Kidney glomerular epithelial cell (primary cell): ENCODE measurements around the gene CCL7.
A peak's percentile ranks its signal among the peaks of the same experiment; 100 is the strongest.
"Not testable (repeated sequence)": the region's sequence is repeated elsewhere in the genome, so short reads cannot be mapped to it uniquely, and the experiment has no call there.

Experiments used
- DNase-seq: peaks from one replicate; lab custom pipeline; 2025; lab: John Stamatoyannopoulos, UW

CCL7 gene

GRCh38 chr17:34269969-34270368 lies at the start of gene CCL7:
Gene CCL7 (plus strand): TSS chr17:34270221. CDS start chr17:34270291, 70 bp downstream.
- DNase-seq = peak; percentile 66

DNA sequence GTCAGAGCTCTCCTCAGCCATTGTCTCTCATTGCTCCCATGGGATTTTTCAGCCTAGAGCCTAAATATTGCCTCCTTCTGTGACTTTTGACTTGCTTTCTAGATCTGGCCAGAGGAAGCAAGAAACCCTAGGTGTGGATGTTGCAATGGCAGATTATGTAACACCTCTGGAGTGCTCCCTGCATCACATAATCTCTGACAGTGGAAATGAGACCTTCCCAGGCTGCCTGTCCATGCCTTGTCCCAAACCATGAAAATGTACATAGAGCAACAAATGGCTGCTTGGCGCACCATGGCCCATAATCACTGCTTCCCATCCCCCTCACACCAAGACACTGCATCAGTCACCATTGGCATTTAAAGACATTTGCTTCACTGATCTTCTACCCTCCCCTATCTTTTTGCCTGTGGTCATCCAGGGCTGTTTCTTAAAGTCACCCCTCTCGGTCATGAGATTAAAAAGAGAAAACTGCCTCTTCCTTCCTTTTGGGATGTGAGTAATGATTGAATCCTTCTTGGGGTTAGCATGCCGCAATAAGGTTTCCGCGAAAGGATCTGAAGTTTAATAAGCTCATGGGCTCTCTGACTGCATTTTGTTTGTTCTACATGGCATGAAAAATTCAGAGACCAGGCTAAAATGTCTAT lies 49.1 kb upstream of the CCL7 start:
- DNase-seq = no peak

GRCh38 chr17:34221411-34221810 lies 48.6 kb upstream of the CCL7 start:
- no peak for DNase-seq

GRCh38 chr17:34222722-34223497 lies 47.1 kb upstream of the CCL7 start:
- no peak for DNase-seq

DNA sequence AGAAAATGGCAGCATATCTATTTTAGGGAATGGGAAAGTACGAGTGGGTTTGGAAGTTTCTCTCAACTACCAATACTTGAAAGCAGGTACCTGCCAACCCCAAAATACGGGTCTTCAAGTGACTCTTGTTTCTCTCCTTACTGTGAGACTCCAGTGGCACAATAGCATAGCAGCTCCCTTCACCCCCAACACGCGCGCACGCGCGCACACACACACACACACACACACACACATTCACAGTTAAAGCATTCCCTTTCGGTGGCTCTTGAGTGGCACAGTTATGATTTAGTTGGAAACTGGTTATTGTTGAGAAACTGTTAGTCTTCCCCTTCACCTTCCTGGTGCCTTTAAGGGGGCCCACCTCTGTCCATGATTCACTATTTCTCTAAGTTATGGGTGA lies 45.0 kb upstream of the CCL7 start:
- no peak for DNase-seq

DNA sequence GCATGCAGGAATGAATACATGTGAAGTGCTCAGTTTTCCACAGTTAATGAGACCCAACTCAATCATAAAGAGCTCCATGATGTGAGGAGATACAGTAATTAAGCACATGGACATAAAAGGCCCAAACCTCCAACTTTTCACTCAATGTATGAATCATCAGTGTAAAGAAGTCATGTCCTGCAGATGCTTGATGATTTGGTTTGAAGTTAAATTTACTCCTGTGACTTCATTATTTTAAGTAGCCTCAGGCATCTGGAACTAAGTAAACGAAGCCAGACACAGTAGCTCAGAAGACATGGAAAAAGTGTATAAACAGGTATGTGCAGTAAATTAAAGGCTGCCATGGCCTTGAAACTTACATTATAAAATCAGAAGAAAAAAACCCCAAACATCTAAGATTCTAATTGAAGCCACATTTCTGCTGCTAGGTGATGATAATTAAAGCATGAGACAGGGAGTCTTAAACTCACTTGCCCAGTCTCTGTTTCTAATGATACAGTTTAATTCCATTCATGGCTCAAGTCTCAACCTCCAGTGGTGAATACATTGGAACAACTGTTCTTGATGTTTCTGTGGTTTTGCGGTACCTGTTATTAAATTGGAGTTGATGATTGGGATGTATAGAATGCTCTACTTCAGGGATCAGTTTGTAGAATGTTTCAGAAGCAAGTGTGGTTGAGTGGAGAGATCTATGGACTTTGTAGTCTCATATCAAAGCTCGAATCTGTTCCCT lies 43.8 kb upstream of the CCL7 start:
- peak; percentile 10 for DNase-seq

DNA sequence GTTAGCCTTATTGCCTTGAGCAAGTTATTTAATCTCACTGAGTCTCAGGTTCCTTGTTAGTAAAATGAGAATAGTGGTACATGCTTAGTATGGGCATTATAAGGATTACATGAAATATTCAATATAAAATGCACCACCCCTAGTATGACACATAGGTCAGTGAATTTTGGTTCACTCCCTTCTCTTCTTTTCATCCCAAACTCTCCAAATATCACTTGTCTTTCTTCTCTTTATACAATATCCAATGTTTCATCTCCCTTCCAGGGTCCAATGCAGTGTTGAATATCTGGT lies 43.3 kb upstream of the CCL7 start:
- DNase-seq = no peak

DNA sequence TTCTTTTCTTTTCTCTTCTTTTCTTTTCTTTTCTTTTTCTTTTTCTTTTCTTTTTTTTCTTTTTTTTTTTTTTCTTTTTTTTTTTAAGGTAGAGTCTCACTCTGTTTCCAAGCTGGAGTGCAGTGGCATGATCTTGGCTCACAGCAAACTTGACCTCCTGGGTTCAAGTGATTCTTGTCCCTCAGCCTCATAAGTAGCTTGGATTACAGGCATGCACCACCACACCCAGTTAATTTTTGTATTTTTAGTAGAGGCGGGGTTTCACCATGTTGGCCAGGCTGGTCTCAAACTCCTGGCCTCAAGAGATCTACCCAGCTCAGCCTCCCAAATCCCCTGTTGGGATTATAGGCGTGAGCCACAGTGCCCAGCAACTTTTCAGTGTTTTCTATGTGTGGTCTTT lies 42.7 kb upstream of the CCL7 start:
- not testable (repeated sequence) for DNase-seq

DNA sequence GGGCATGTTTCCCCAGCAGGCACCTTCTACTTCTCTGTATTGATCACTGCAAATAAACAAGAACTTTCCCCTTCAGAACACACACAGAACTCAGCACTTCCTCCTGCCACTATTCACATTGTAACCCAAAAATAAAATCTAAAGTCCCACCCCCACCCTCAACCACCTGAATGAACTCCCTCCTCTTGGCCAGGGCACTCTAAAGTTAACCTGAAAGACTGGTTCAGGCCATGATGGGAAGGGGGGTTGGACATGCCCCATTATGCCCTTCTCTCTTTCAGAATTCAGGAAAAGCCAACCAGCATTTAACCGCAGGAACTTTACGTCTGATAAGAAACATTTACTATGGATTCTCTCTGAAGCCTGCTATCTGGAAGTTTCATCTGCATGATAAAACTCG lies 42.3 kb upstream of the CCL7 start:
- no peak for DNase-seq

GRCh38 chr17:34228781-34229180 lies 41.2 kb upstream of the CCL7 start:
- no peak for DNase-seq

GRCh38 chr17:34230342-34230741 lies 39.7 kb upstream of the CCL7 start:
- no peak for DNase-seq

DNA sequence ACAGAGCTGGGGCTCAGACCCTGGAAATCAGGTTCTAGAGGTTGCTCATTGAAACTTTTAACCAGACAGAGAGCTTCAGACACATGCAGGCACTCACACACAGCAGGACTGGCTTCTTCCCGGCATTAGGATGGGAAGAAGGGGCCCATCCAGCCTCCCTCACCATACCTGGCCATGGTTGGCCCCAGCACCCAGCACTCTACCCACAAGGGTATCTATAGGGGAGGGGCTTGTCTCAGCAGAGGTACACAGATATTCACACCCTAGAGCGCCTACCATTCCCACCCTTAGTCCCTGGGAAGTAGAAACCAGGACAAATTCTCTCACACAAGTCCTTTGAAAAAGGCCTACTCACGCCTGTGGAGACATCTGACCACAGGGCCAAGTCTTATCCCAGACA lies 35.4 kb upstream of the CCL7 start:
- DNase-seq = no peak

GRCh38 chr17:34235389-34236028 lies 34.5 kb upstream of the CCL7 start:
- DNase-seq = peak; percentile 8

- DNase-seq = no peak
Observed at GRCh38 chr17:34236281-34236892, 33.6 kb upstream of the CCL7 start.

- DNase-seq = no peak
Observed at GRCh38 chr17:34237458-34237857, 32.6 kb upstream of the CCL7 start.

DNA sequence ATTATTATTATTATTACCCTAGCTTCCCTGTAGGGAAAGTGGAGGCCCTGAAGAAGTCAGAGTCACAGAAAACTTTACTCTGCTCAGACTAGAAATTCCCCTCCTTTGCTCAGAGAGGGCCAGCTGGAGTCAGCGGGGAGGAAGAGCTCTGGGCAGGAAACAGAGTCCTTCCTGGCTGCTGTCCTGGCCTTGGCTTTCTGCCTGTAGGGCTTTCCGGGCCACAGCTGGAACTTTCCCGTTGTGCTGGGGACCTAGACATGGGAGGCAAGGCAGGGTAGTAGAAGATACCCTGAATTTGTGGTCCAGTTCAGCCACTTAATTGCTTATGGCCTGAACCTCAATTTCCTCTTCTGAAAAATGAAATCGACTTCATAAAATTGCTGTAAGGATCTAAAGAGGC lies 29.0 kb upstream of the CCL7 start:
- DNase-seq = no peak

DNA sequence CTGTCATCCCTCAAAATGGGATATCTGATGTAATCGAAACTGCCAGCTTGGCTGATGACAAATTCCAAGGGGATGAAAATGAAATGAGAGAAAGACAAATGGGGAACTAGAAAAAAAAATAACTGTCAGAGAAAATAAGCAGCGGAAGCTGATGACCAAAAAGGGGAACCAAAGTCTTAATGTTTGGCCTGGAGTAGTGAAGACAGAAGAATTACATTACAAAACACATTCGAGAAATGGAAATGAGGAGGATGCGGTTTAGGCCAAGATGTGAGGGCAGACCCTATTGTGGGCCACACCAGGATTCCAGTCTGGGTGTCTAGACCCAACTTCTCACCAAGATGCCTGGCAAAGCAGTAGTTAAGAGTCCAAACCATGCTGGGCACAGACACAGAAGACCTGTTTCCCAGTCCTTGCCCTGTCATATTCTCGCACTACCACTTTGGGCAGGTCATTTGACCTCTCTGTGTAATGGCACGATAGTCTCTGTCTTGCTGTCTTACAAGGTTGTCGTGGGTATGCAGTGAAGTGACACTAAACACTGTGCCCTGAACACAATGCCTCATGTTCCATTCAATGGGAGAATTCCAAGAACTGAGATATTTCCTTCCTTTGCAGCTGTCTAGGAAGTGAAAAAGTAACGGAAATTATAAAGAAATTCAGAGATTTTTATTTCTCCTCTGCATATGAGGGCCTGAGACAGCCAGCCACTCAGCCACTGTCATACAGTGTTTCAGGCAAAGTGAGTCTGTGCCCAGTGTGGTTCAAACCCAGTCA lies 27.2 kb upstream of the CCL7 start:
- DNase-seq = no peak

GRCh38 chr17:34243364-34244320 lies 26.4 kb upstream of the CCL7 start:
- no peak for DNase-seq

GRCh38 chr17:34245351-34245905 lies 24.6 kb upstream of the CCL7 start:
- DNase-seq = no peak

- no peak for DNase-seq
Observed at GRCh38 chr17:34246446-34246845, 23.6 kb upstream of the CCL7 start.
